ENCODE measurements around the gene NANOGP8.

Gene NANOGP8

DNA sequence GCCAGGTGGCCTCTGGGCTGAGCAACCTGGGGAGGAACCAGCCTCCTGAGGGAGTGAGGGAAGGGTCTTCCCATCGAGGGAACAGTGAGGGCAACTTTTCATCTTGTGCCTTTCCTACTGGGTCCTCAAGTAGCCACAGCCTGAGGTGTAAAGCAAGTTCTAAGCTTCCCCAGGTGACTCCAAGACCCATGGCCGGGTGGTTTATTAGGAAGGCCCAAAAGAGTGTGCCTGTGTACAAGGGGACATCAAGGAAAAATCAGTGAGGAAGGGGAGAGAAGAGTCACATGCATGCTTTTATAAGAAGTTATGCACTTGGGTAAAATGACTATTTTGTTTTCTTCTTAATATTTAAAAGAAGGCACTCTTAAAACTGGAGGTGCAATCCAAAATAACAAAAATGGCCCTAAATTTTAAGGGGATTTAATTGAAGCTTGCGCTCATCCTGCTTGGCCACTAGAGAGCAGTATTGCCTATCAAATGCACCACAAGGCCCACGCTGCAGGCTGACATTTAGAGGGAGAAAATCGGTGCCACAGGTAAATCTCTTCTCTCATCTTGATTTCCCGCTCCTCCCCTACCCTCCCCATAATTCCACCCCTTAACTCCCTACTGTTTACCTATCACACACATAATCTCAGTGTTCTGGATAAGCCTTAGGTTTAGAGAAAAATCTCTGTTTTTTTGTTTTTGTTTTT lies 6.7 kb downstream of the NANOGP8 start:
- DNase-seq (ENCODE audit: low read depth in 1 of 2, low spot score in 1 of 2), result peak; percentile 11 to 50
- Histone ChIP-seq H3K4me3 (replicated peaks; ENCODE audit: insufficient read depth, low read length) (no peak overlapping the region), H3K27me3 (ENCODE audit: insufficient read depth, poor library complexity, severe bottlenecking) (no peaks in the 10 kb centered on the region), H3K27ac (replicated peaks) (no peak overlapping the region)
- no peak for TF ChIP-seq SPI1 (IDR thresholded peaks at IDR 0.05; ENCODE audit: borderline replicate concordance, low read depth)
- peak; percentile 88 for TF ChIP-seq CTCF (IDR thresholded peaks at IDR 0.05; ENCODE audit: insufficient read depth, low read length)

DNA sequence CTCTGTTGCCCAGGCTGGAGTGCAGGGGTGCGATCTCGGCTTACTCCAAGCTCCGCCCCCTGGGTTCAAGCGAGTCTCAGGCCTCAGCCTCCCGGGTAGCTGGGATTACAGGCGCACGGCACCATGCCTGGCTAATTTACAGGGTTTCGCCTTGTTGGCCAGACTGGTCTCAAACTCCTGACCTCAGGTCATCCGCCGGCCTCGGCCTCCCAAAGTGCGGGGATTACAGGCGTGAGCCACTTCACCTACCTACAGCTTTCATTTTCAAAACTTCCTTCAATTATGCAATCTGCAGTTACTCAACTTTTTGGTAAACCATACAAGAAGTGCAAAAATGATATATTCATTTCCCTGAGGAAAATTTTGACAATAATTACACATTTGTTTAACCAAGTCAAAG lies 14.0 kb downstream of the NANOGP8 start:
- no peak overlapping the region for H3K4me3 ChIP-seq (replicated peaks; ENCODE audit: insufficient read depth, low read length)
- DNase-seq (ENCODE audit: low read depth in 1 of 2, low spot score in 1 of 2), result peak; percentile 1 to 20
- H3K27me3 ChIP-seq (ENCODE audit: insufficient read depth, poor library complexity, severe bottlenecking), result no peaks in the 10 kb centered on the region
- no peak overlapping the region for H3K27ac ChIP-seq (replicated peaks)
- TF ChIP-seq GABPA (IDR thresholded peaks at IDR 0.05; ENCODE audit: low read depth) (no peak), POLR2AphosphoS5 (IDR thresholded peaks at IDR 0.05; ENCODE audit: low read depth) (no peak), SPI1 (IDR thresholded peaks at IDR 0.05; ENCODE audit: borderline replicate concordance, low read depth) (no peak), CTCF (IDR thresholded peaks at IDR 0.05; ENCODE audit: insufficient read depth, low read length) (no peak)
- TF ChIP-seq, protein P1, sequence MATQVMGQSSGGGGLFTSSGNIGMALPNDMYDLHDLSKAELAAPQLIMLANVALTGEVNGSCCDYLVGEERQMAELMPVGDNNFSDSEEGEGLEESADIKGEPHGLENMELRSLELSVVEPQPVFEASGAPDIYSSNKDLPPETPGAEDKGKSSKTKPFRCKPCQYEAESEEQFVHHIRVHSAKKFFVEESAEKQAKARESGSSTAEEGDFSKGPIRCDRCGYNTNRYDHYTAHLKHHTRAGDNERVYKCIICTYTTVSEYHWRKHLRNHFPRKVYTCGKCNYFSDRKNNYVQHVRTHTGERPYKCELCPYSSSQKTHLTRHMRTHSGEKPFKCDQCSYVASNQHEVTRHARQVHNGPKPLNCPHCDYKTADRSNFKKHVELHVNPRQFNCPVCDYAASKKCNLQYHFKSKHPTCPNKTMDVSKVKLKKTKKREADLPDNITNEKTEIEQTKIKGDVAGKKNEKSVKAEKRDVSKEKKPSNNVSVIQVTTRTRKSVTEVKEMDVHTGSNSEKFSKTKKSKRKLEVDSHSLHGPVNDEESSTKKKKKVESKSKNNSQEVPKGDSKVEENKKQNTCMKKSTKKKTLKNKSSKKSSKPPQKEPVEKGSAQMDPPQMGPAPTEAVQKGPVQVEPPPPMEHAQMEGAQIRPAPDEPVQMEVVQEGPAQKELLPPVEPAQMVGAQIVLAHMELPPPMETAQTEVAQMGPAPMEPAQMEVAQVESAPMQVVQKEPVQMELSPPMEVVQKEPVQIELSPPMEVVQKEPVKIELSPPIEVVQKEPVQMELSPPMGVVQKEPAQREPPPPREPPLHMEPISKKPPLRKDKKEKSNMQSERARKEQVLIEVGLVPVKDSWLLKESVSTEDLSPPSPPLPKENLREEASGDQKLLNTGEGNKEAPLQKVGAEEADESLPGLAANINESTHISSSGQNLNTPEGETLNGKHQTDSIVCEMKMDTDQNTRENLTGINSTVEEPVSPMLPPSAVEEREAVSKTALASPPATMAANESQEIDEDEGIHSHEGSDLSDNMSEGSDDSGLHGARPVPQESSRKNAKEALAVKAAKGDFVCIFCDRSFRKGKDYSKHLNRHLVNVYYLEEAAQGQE (IDR thresholded peaks at IDR 0.05; ENCODE audit: insufficient replicate concordance, low read depth), result no peak

DNA sequence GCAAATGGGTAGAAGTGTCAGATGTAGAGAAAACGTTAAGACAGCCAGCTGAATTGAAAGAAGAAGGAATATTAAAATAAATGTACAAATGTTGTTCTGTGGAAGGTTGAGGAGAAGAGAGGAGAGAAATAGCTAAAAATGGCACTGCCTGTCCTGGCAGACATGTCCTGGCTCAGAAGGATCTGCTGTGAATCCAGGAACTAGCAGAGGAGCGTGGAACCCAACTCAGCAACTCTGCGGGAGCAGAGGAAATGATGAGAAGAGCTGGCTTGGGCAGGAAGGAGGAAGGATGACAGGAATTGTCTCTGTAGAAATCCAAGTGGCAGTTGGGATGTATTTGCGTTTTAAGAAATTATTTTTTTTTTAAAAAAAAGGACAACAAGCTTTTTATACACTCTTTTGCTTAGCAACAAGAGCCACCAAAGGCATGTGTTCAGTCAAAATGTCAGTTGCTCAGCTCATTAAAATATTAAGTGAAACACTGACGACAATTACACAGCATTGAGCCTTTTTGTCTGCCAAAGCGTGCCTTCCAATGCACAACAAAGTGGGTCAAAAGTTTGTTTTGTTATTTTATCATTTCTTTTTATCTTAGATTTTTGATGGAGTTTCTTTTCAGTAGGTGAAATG lies 16.1 kb downstream of the NANOGP8 start:
- Histone ChIP-seq H3K27ac (replicated peaks) (no peak overlapping the region), H3K27me3 (ENCODE audit: insufficient read depth, poor library complexity, severe bottlenecking) (no peaks in the 10 kb centered on the region), H3K4me3 (replicated peaks; ENCODE audit: insufficient read depth, low read length) (no peak overlapping the region)
- TF ChIP-seq, protein P1 (IDR thresholded peaks at IDR 0.05; ENCODE audit: insufficient replicate concordance, low read depth), result no peak
- no peak for TF ChIP-seq SPI1 (IDR thresholded peaks at IDR 0.05; ENCODE audit: borderline replicate concordance, low read depth)
- no peak for TF ChIP-seq POLR2AphosphoS5 (IDR thresholded peaks at IDR 0.05; ENCODE audit: low read depth)
- TF ChIP-seq GABPA (IDR thresholded peaks at IDR 0.05; ENCODE audit: low read depth), result no peak
- no peak for TF ChIP-seq CTCF (IDR thresholded peaks at IDR 0.05; ENCODE audit: insufficient read depth, low read length)
- no peak for DNase-seq (ENCODE audit: low read depth in 1 of 2, low spot score in 1 of 2)

All from HL-60 (cell line).